GM18505 (cell line): ENCODE results near the gene RABGEF1.
"Not testable (repeated sequence)": the region's sequence is repeated elsewhere in the genome, so short reads cannot be mapped to it uniquely, and the experiment has no call there.

Experiments used
- ATAC-seq: cut with Tn5 transposase; IDR thresholded peaks from one replicate; pipeline ENCODE4 v1.9.1; 2021; ENCODE audit not compliant: unreplicated experiment
- POLR2A ChIP-seq: IDR thresholded peaks from 4 replicates; pipeline ENCODE4 v1.6.1; 2011; ENCODE audit warnings: borderline replicate concordance; ENCODE audit not compliant: insufficient read depth, insufficient read length; ENCODE audit errors: extremely low read depth

The RABGEF1 gene

GRCh38 chr7:66766041-66766440 is 25.5 kb downstream of the RABGEF1 start:
- no peak for TF ChIP-seq POLR2A
- ATAC-seq = no peak

- ATAC-seq = not testable (repeated sequence)
These were observed 27.0 kb downstream of the RABGEF1 start for GRCh38 chr7:66767486-66767885.

DNA sequence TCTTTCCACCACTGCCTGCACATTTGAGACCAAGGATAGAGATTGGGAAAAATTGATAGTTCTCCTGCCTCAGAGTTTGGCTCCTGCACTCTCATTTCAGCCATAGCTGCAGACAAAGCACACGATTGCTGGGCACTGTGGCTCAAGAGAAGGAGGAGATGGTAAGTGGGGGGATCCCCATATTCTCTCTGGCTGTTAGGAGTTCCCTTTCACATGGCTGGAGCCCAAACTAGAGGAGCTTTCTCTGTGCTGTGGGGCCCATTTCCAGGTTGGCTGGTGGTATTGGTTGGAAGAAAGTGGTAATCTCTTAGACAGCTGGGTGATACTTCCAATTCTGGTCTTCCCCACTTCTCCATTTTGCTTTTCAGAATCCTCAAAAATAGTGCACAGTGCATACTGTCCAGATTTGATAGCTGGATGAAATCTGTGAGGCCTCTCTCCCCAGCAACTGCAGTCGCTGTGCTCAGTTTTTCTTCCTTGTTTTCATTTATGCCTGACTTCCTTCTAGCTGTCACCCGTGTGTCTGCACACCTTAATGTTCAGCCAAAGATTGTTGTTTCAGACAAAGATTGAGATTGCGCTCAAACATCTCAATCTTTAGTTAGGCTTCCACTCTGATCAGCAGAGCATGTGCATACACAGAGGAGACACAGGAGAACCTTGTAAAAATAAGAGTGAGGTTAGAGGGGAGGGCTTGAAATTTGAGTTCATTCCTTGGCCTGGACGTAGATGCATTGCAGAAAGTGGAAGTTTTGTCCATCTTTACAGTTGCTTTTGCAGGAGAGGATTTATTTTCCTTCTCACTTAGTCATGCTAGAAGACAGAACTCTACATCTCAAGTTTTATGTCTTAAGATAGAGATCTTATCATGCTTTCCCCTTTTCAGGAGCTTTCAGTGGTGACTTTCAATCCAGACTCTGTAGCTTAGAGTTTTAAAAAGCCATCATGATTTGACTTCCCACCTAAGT is 28.6 kb downstream of the RABGEF1 start:
- TF ChIP-seq POLR2A = no peak
- ATAC-seq = no peak

DNA sequence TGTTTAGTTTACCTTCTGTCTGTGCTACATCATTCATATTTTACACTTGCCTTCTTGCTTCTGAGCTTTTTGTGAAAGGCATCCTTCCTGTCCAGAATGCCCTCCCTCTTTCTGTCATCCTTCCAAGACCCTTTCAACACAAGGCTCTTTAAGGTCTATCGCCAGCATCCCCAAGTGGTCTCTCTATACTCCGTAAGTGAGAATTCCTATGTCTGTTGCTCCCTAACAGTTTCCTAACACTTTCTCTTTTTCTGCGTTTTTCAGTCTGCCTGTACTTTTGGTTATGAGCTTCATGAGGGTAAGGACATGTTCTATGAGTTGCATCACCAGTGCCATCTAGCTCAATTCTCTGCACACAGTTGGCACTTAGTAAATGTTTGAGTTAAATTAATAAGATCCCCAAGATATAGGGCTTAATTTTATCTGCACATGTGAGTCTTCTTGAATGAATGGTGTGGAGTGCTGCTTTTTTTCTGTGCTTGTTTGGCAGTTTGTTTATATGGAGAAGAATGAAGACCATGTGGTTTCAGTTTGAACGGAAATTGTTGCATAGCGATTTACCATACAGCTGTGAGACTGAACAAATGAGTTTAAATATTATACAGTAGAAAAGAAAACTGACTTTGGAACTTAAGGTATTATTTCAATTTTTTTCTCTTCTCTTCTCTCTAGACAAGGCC is 29.4 kb downstream of the RABGEF1 start:
- TF ChIP-seq POLR2A = no peak
- no peak for ATAC-seq

DNA sequence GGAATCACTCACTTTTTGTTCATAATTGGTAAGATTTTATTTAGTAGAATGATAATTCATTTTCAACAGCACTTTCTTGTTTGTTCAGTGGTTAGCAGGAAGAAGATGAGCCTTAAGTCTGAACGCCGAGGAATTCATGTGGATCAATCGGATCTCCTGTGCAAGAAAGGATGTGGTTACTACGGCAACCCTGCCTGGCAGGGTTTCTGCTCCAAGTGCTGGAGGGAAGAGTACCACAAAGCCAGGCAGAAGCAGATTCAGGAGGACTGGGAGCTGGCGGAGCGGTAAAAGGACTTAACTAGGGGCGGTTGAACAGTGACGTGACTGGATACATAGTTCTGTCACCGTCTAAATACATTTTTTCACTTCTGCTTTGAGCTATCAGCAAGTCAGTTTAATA is 31.3 kb downstream of the RABGEF1 start:
- no peak for ATAC-seq
- TF ChIP-seq POLR2A = no peak

DNA sequence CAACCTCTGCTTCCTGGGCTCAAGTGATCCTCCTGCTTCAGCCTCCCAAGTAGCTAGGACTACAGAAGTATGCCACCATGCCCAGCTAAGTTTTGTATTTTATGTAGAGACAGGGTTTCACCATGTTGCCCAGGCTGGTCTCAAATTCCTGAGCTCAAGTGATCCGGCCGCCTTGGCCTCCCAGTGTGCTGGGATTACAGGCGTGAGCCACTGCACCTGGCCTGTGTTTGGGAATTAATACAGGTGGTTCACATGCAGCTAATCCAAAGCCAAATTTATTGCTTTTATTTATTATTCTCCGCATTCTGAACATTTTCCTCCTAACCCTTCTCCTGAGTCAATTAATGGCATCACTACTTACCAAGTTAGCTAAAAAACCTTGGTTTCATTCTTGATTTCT is 33.2 kb downstream of the RABGEF1 start:
- ATAC-seq = not testable (repeated sequence)

DNA sequence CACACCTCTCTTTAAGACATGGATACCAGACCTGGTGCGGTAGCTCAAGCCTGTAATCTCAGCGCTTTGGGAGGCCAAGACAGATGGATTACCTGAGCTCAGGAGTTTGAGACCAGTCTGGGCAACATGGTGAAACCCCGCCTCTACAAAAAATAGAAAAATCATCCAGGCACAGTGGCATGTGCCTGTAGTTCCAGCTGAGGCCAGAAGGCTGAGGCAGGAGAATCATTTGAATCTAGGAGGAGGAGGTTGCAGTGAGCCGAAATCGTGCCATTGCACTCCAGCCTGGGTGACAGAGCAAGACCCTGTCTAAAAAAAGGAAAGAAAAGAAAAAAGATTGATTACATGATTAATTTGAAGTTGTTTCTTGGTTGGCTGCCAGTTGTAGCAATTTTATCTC is 35.9 kb downstream of the RABGEF1 start:
- ATAC-seq = not testable (repeated sequence)

DNA sequence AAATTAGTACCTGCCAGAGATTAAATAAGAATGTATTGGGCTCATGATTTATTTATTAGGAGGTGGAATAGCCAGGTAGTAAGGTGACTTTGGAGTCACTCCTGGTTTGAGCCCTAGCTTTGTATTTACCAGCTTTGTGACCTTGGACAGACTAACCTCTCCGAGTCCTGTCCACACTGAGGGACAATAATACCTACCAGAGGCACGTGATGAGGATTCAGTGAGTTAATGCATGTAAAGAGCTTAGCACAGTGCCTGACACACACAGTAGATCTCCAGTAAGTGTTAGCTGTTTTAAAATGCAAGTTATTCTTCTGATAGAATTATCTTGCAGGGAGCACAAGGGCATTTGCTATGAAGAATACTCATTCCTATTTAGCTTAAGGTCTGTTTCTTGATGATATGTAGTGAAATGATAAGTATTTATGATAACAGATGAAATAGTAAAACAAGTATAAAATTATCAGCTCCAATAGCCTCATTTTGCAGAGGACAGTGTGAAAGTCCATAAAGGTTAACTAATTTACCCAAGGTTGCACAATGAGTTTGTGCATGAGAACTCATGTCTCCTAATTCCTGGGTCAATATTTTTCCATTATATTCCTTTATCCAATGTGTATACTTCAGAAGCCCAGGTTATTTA is 36.4 kb downstream of the RABGEF1 start:
- no peak for ATAC-seq
- no peak for TF ChIP-seq POLR2A

DNA sequence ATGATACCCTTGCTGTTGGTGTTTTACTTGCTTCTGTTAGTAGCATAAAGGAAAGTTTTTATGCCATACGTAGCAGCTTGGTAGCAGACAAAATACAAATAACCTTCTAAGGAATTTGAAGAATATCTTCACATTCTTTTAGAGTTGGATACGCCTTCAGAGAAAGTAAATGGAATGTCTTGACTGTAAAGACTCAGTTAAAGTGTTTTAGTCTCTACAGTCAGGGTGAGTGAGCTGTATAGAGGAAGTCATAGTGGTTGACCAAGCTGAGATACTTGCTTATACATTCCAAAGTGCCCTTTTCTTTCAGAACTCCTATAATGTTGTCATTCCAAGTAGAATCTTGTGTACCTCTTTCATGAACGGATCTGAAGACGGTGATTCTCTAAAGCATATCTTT is 37.7 kb downstream of the RABGEF1 start:
- no peak for ATAC-seq
- TF ChIP-seq POLR2A = no peak

- TF ChIP-seq POLR2A = no peak
- ATAC-seq = no peak
These were observed 39.3 kb downstream of the RABGEF1 start for GRCh38 chr7:66779669-66780409.

DNA sequence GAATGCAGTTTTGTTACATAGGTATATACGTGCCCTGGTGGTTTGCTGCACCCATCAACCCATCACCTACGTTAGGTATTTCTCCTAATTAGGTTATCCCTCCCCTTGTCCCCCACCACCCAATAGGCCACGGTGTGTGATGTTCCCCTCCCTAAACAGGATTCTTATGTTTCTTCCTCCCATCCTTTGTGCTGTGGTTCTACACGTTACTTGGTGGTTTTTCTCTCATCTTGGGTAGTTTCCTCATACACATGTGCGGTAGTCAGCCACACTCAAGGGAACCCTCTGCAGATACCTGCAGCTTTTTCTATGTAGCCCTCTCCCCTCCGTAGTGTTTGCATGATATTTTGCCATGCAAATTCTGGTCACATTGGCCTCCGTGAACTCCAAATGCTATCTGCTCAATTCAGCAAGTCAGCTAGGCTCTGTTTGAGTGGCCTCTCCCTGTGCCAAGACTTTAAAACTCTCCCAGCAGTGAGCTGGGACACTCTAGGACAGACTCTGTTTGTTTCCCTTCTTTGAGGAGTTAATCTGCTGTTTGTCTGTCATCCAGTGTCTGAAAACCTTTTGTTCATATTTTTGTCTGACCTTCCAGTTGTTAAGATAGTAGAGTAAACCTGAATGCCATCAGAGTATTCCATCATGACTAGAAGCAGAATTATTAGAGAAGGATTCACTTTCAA is 41.0 kb downstream of the RABGEF1 start:
- no peak for TF ChIP-seq POLR2A
- ATAC-seq = no peak

DNA sequence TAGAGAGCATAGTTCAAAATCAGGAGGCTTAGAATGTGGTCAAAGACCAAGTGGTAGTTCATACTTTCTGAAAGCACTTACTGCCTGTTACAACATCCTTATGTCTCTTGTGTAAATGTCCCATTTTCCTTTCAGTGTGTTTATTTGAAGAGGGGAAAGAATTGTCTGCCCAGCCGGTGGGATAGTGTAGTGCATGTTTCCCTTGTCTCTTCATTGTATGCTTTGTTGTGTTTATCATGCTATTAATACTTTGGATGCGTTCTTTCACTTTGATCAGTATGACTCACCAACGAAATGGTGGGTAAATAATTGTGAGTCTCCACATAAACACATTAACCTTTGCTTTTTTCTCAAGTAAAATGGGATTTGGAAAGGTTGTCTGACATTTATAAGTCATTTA is 42.3 kb downstream of the RABGEF1 start:
- not testable (repeated sequence) for ATAC-seq

- not testable (repeated sequence) for ATAC-seq
These were observed 43.5 kb downstream of the RABGEF1 start for GRCh38 chr7:66783887-66784595.
